ENCODE measurements around the gene SECISBP2L. TPM values are rescaled to one million over a fixed set of nuclear protein-coding genes. Genes with fewer than 3 reads are reported as not detected.

Gene SECISBP2L
- total RNA-seq, 1 donor from 2014 or later, result 9.7 TPM

GRCh38 chr15:49041426-49041825, 4.8 kb downstream of the SECISBP2L start:
- Histone ChIP-seq H3K4me3 (no peak overlapping the region), H3K9me3 (no peaks in the 10 kb centered on the region), H3K27ac (no peak overlapping the region), H3K4me1 (peaks cover 2 to 17% of the 10 kb centered on the region in 2 donors), H3K27me3 (no peaks in the 10 kb centered on the region), H3K36me3 (no peaks in the 10 kb centered on the region)
- intact Hi-C loops (cut with DNase I), result no loop called here
- TF ChIP-seq CTCF (IDR thresholded peaks at IDR 0.05), result no peak
- no peak for DNase-seq (ENCODE audit: low spot score in 2 of 2)

- intact Hi-C loops (cut with DNase I), result no loop called here
- Histone ChIP-seq H3K4me1 (peaks cover 2 to 17% of the 10 kb centered on the region in 2 donors), H3K27ac (no peak overlapping the region), H3K36me3 (peaks cover 0 to 5% of the 10 kb centered on the region in 2 donors), H3K27me3 (no peaks in the 10 kb centered on the region), H3K4me3 (no peak overlapping the region), H3K9me3 (no peaks in the 10 kb centered on the region)
- no peak for DNase-seq (ENCODE audit: low spot score in 2 of 2)
- TF ChIP-seq CTCF (IDR thresholded peaks at IDR 0.05), result no peak
Observed at GRCh38 chr15:49040151-49040550, 6.1 kb downstream of the SECISBP2L start.

- DNase-seq (ENCODE audit: low spot score in 2 of 2), result no peak
- Histone ChIP-seq H3K27me3 (no peaks in the 10 kb centered on the region), H3K4me3 (no peak overlapping the region), H3K36me3 (peaks cover 0 to 10% of the 10 kb centered on the region in 2 donors), H3K4me1 (peaks cover 2 to 11% of the 10 kb centered on the region in 2 donors), H3K9me3 (no peaks in the 10 kb centered on the region), H3K27ac (no peak overlapping the region)
- intact Hi-C loops (cut with DNase I), result no loop called here
- no peak for TF ChIP-seq CTCF (IDR thresholded peaks at IDR 0.05)
Observed at GRCh38 chr15:49038382-49038781, 7.9 kb downstream of the SECISBP2L start.

GRCh38 chr15:49037546-49037940, 8.7 kb downstream of the SECISBP2L start:
- intact Hi-C loops (cut with DNase I), result no loop called here
- no peak for TF ChIP-seq CTCF (IDR thresholded peaks at IDR 0.05)
- DNase-seq (ENCODE audit: low spot score in 2 of 2), result no peak
- no peaks in the 10 kb centered on the region for H3K9me3 ChIP-seq
- no peak overlapping the region for H3K4me3 ChIP-seq
- H3K36me3 ChIP-seq, result peaks cover 0 to 13% of the 10 kb centered on the region in 2 donors
- no peak overlapping the region for H3K27ac ChIP-seq
- H3K27me3 ChIP-seq, result no peaks in the 10 kb centered on the region
- H3K4me1 ChIP-seq, result peaks cover 2 to 8% of the 10 kb centered on the region in 2 donors

GRCh38 chr15:49036650-49037545, 9.3 kb downstream of the SECISBP2L start:
- intact Hi-C loops (cut with DNase I), result no loop called here
- Histone ChIP-seq H3K27me3 (no peaks in the 10 kb centered on the region), H3K36me3 (peaks cover 5 to 16% of the 10 kb centered on the region in 2 donors), H3K4me1 (peaks cover 2 to 3% of the 10 kb centered on the region in 2 donors), H3K27ac (no peak overlapping the region), H3K9me3 (no peaks in the 10 kb centered on the region), H3K4me3 (no peak overlapping the region)
- TF ChIP-seq CTCF (IDR thresholded peaks at IDR 0.05), result no peak
- DNase-seq (ENCODE audit: low spot score in 2 of 2), result no peak
